Measurements from ENCODE around the gene RTRAF. TPM values are rescaled to one million over a fixed set of nuclear protein-coding genes. Genes with fewer than 3 reads are reported as not detected.

The RTRAF gene
- total RNA-seq, 1 experiment from 2014 or later, result 350 TPM

DNA sequence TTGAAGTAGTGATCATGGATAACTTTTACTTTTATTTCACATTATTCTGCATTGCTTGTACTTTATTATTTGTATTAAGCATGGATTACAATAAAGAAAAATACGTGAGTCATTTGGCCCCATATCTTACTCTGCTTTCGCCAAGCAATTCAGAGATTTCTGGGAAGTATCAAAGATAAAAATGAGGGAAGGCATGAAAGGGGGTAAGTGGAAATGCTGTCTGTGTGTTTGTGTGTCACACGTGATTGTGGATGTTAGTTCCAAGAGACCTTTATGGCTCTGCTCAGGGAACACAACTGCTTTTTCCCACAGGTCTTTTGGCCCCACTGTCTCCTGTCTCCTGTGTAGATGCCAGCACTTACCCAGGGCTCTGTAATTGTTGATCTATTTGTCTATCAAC lies 69.0 kb downstream of the RTRAF start:
- no CpG with 5 or more reads among the region's 3 CpGs for WGBS (ENCODE audit: extremely low coverage, insufficient read length, low lambda C conversion rate)
- Histone ChIP-seq H3K14ac (ENCODE audit: insufficient read depth, low read length) (no peak overlapping the region), H3K23me2 (ENCODE audit: insufficient read length, low read depth, low read length, poor library complexity, severe bottlenecking) (no peaks in the 10 kb centered on the region), H2BK5ac (ENCODE audit: insufficient read length, low read length) (no peak overlapping the region), H3K4me2 (ENCODE audit: insufficient read depth, insufficient read length, low read length) (no peak overlapping the region), H3K18ac (ENCODE audit: insufficient read length, low read depth, low read length) (no peak overlapping the region), H2BK12ac (ENCODE audit: insufficient read length, low read depth, low read length) (no peak overlapping the region), H3K27me3 (ENCODE audit: insufficient read depth, low read length) (peaks cover 5% of the 10 kb centered on the region), H2BK120ac (ENCODE audit: low read depth, low read length, poor library complexity, severe bottlenecking) (no peak overlapping the region), H4K91ac (ENCODE audit: insufficient read length, low read depth, low read length) (no peak overlapping the region), H4K5ac (ENCODE audit: insufficient read length, low read depth, low read length) (no peak overlapping the region), H4K8ac (replicated peaks; ENCODE audit: insufficient read length, low read depth, low read length) (no peak overlapping the region), H2BK20ac (ENCODE audit: low read depth, low read length, poor library complexity, severe bottlenecking) (no peak overlapping the region), H2AFZ (ENCODE audit: low read length) (no peak overlapping the region), H3K9me3 (ENCODE audit: control insufficient read depth, low read depth, low read length) (no peaks in the 10 kb centered on the region), H3K56ac (ENCODE audit: insufficient read length, low read depth, low read length) (no peak overlapping the region), H2BK15ac (ENCODE audit: low read depth, low read length) (no peak overlapping the region), H3K79me2 (ENCODE audit: insufficient read depth, low read length) (no peaks in the 10 kb centered on the region; the same call in 1 of the 2 replicates), H2AK5ac (ENCODE audit: insufficient read length, low read length) (no peak overlapping the region), H3K79me1 (ENCODE audit: insufficient read depth, low read depth, low read length, poor library complexity, severe bottlenecking) (no peaks in the 10 kb centered on the region), H4K20me1 (ENCODE audit: control insufficient read depth, insufficient read depth, insufficient read length) (no peaks in the 10 kb centered on the region), H3K4me1 (ENCODE audit: insufficient read depth, low read length) (no peaks in the 10 kb centered on the region), H3K23ac (ENCODE audit: insufficient read length, low read depth, low read length) (no peak overlapping the region), H3K9ac (ENCODE audit: extremely low read depth, insufficient read length, low read length) (no peak overlapping the region), H3T11ph (ENCODE audit: low read length) (no peak overlapping the region), H3K27ac (ENCODE audit: insufficient read length, low read depth, low read length) (no peak overlapping the region), H3K4ac (ENCODE audit: low read depth, low read length) (no peak overlapping the region)
- TF ChIP-seq, protein P1, sequence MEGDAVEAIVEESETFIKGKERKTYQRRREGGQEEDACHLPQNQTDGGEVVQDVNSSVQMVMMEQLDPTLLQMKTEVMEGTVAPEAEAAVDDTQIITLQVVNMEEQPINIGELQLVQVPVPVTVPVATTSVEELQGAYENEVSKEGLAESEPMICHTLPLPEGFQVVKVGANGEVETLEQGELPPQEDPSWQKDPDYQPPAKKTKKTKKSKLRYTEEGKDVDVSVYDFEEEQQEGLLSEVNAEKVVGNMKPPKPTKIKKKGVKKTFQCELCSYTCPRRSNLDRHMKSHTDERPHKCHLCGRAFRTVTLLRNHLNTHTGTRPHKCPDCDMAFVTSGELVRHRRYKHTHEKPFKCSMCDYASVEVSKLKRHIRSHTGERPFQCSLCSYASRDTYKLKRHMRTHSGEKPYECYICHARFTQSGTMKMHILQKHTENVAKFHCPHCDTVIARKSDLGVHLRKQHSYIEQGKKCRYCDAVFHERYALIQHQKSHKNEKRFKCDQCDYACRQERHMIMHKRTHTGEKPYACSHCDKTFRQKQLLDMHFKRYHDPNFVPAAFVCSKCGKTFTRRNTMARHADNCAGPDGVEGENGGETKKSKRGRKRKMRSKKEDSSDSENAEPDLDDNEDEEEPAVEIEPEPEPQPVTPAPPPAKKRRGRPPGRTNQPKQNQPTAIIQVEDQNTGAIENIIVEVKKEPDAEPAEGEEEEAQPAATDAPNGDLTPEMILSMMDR (conservative IDR thresholded peaks at IDR 0.05), result no peak
- H3K9me3 Mint-ChIP-seq, result no peaks in the 10 kb centered on the region
- H3K36me3 Mint-ChIP-seq (ENCODE audit: insufficient read depth in 1 of 3, low read depth in 3 of 3), result no peaks in the 10 kb centered on the region
- no peak for DNase-seq
- H3K27ac Mint-ChIP-seq, result no peak overlapping the region
- H3K27me3 Mint-ChIP-seq (ENCODE audit: low read depth), result peaks cover 20% of the 10 kb centered on the region
- H3K4me1 Mint-ChIP-seq, result peaks cover 21 to 22% of the 10 kb centered on the region in 2 experiments
- H3K4me3 Mint-ChIP-seq, result no peak overlapping the region
